Stomach (tissue), 9 donors: ENCODE measurements around the gene CTNNA3. TPM values are rescaled to one million over a fixed set of nuclear protein-coding genes. Genes with fewer than 3 reads are reported as not detected.

Experiments used
- DNase-seq, 2 donors: peaks; one replicate each; pipeline versions ENCODE4 v3.0.0 to v3.0.0-alpha.2; 2013 to 2019
- H3K27ac ChIP-seq, 5 donors: fragments of 200-600 bp in 4 of 5; sonication (generic) in 4 of 5; one replicate each; pipeline ENCODE4 v1.5.1; 2013 to 2019; ENCODE audit warnings: mild to moderate bottlenecking in 1 of 5, moderate library complexity in 1 of 5
- H3K27me3 ChIP-seq, 3 donors: fragments of 200-600 bp; sonication (generic); one replicate each; pipeline ENCODE4 v1.5.1; 2017 to 2019; ENCODE audit warnings: mixed run types in 1 of 3
- H3K36me3 ChIP-seq, 4 donors: fragments of 200-600 bp; sonication (generic); 1 replicate in 3 of 4; 2 replicates in 1 of 4; pipeline ENCODE4 v1.5.1; 2016 to 2019
- H3K4me1 ChIP-seq, 4 donors: fragments of 200-600 bp; sonication (generic); one replicate each; pipeline ENCODE4 v1.5.1; 2016 to 2019
- H3K4me3 ChIP-seq, 4 donors: fragments of 200-600 bp; sonication (generic) in 3 of 4; one replicate each; pipeline ENCODE4 v1.5.1; 2016 to 2019; ENCODE audit warnings: mild to moderate bottlenecking in 1 of 4
- H3K9me3 ChIP-seq, 4 donors: fragments of 200-600 bp; sonication (generic); one replicate each; pipeline ENCODE4 v1.5.1; 2016 to 2019
- EP300 ChIP-seq: sonication (generic); formaldehyde crosslinking; IDR thresholded peaks from one replicate; pipeline ENCODE4 v1.6.1; 2017; ENCODE audit warnings: antibody characterized with exemption
- POLR2A ChIP-seq, 4 donors: fragments of 450-650 bp; IDR thresholded peaks; one replicate each; pipeline ENCODE4 v1.6.1; 2016; ENCODE audit warnings: antibody characterized with exemption in 4 of 4, control low read depth in 2 of 4, mild to moderate bottlenecking in 1 of 4, moderate library complexity in 1 of 4
- POLR2AphosphoS5 ChIP-seq, 3 donors: sonication (generic); formaldehyde crosslinking; IDR thresholded peaks; one replicate each; pipeline ENCODE4 v1.6.1; 2016; ENCODE audit warnings: antibody characterized with exemption in 3 of 3
- WGBS, 5 donors: extraction: QIAGEN DNeasy Blood & Tissue Kit in 3 of 5; methylation state at CpG; one replicate each; pipeline versions ENCODE4 v1.1.5 to v1.1.7; 2013 to 2018; 5-methylcytosine and 5-hydroxymethylcytosine counted together
- intact Hi-C: fragments of 100-400 bp; cut with DNase I; formaldehyde crosslinking; loops from one replicate; pipeline ENCODE4 v1.15.1; 2023; ENCODE audit warnings: low total_unique reads
- polyA plus RNA-seq, 3 donors: library from polyadenylated mRNA; stranded (reverse); fragments of 200-250 nt; gene quantifications; one replicate each; pipeline ENCODE4 v1.2.3, GENCODE V29; 2013
- total RNA-seq, 5 donors: library from RNA; depleted of rRNA; stranded (reverse); fragments of >200 nt; gene quantifications; one replicate each; pipeline versions ENCODE4 v1.1.0 to v1.2.3, GENCODE V29; 2014 to 2016
- TF ChIP-seq, protein P1 (sequence below), 7 experiments: fragments of 450-650 bp in 4 of 7; fragments of 200-600 bp in 3 of 7; sonication (generic) in 3 of 7; IDR thresholded peaks; one replicate each; pipeline ENCODE4 v1.5.1; 2016 to 2019; ENCODE audit warnings: antibody characterized with exemption in 7 of 7, control low read depth in 2 of 7, mild to moderate bottlenecking in 1 of 7
- donor health status: healthy with polysubstance abuse.
- donor health status: Bipolar disorder and iron deficiency.
- donor health status: healthy.

The CTNNA3 gene
- total and polyA plus RNA-seq, 8 donors = 0.14 to 46.1 (median 12.9) TPM; not detected in 2

DNA sequence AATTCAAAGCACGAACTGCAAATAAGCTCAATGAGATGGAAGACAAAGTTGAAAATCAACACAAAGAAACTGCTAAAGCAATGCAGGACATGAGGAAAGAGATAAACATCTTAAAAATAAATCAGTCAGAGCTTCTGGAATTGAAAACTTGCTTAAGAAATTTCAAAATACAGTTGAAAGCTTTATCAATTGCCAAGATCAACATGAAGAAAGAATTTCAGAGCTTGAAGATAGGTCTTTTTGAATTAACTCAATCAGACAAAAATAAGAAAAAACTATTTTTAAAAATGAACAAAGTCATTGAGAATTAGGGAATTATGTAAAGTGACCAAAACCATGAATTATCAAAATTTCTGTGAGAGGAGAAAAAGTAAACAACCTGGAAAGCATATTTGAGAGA is 218.1 kb downstream of the CTNNA3 start:
- H3K36me3 ChIP-seq = no peaks in the 10 kb centered on the region
- DNase-seq = no peak
- no peaks in the 10 kb centered on the region for H3K4me1 ChIP-seq
- H3K27me3 ChIP-seq = no peaks in the 10 kb centered on the region
- 86 to 100% (median 91%) methylated on average over 1 of the region's 1 CpG for WGBS, 5 donors
- H3K9me3 ChIP-seq = peaks cover 0 to 44% (median 23%) of the 10 kb centered on the region in 4 donors
- intact Hi-C loops = no loop called here
- H3K27ac ChIP-seq = no peak overlapping the region
- no peak overlapping the region for H3K4me3 ChIP-seq
- TF ChIP-seq POLR2A (IDR thresholded peaks at IDR 0.05) (no peak), EP300 (no peak), POLR2AphosphoS5 (IDR thresholded peaks at IDR 0.05) (no peak)
- TF ChIP-seq, protein P1, sequence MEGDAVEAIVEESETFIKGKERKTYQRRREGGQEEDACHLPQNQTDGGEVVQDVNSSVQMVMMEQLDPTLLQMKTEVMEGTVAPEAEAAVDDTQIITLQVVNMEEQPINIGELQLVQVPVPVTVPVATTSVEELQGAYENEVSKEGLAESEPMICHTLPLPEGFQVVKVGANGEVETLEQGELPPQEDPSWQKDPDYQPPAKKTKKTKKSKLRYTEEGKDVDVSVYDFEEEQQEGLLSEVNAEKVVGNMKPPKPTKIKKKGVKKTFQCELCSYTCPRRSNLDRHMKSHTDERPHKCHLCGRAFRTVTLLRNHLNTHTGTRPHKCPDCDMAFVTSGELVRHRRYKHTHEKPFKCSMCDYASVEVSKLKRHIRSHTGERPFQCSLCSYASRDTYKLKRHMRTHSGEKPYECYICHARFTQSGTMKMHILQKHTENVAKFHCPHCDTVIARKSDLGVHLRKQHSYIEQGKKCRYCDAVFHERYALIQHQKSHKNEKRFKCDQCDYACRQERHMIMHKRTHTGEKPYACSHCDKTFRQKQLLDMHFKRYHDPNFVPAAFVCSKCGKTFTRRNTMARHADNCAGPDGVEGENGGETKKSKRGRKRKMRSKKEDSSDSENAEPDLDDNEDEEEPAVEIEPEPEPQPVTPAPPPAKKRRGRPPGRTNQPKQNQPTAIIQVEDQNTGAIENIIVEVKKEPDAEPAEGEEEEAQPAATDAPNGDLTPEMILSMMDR (IDR thresholded peaks at IDR 0.05) = no peak

- H3K27ac ChIP-seq = no peak overlapping the region
- 75 to 90% (median 82%) methylated on average over 3 to 4 of the region's 4 CpGs for WGBS, 5 donors
These were observed 219.8 kb downstream of the CTNNA3 start for GRCh38 chr10:67476201-67476600.

DNA sequence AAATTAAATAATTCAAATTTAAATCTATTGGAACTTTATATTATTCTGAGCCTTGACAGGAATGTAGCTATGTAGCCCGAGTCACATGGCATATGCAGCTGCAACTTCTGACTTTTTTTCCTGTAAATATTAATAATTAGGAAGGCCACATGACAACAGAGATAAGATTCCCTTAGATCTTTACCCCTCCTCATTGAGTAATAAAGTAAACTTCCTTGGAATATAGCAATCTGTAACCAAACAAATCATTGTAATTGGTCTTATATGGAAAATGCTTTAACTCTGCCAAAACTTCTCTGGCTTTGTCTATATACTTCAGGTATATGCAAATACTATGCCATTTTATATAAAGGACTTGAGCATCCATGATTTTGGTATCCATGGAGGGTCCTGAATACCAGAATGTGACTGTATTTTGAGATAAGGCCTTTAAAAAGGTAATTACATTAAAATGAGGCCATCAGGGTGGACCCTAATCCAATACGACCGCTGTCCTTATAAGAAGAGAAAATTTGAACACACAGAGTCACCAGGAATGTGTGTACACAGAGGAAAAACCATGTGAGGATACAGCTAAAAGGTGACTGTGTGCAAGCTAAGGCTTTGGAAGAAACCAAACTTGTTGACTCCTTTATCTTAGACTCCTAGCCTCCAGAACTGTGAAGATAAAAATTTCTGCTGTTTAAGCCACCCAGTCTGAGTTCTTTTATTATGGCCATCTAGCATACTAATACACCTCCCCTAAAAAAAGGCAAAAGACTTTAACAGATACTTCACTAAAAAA is 222.0 kb downstream of the CTNNA3 start:
- Histone ChIP-seq H3K27ac (no peak overlapping the region), H3K4me1 (no peaks in the 10 kb centered on the region), H3K4me3 (no peak overlapping the region), H3K36me3 (no peaks in the 10 kb centered on the region), H3K9me3 (peaks cover 0 to 26% (median 20%) of the 10 kb centered on the region in 4 donors), H3K27me3 (no peaks in the 10 kb centered on the region)
- intact Hi-C loops = no loop called here
- no peak for TF ChIP-seq POLR2AphosphoS5 (IDR thresholded peaks at IDR 0.05)
- TF ChIP-seq, protein P1 (IDR thresholded peaks at IDR 0.05) = no peak
- TF ChIP-seq POLR2A (IDR thresholded peaks at IDR 0.05) = no peak
- TF ChIP-seq EP300 = no peak
- no peak for DNase-seq
- 35 to 55% (median 39%) methylated on average over 3 of the region's 3 CpGs for WGBS, 5 donors

More at GRCh38 chr10:67476201-67476600, 219.8 kb downstream of the CTNNA3 start:
- H3K4me3 ChIP-seq = no peak overlapping the region
- no peaks in the 10 kb centered on the region for H3K4me1 ChIP-seq
- TF ChIP-seq POLR2AphosphoS5 (IDR thresholded peaks at IDR 0.05) (no peak), EP300 (no peak), POLR2A (IDR thresholded peaks at IDR 0.05) (no peak)
- TF ChIP-seq, protein P1 (IDR thresholded peaks at IDR 0.05) = no peak
- no peak for DNase-seq
- no peaks in the 10 kb centered on the region for H3K36me3 ChIP-seq
- intact Hi-C loops = no loop called here
- H3K9me3 ChIP-seq = peaks cover 0 to 40% (median 23%) of the 10 kb centered on the region in 4 donors
- H3K27me3 ChIP-seq = no peaks in the 10 kb centered on the region

- Histone ChIP-seq H3K9me3 (no peaks in the 10 kb centered on the region), H3K27ac (no peak overlapping the region), H3K27me3 (no peaks in the 10 kb centered on the region), H3K4me3 (no peak overlapping the region), H3K4me1 (no peaks in the 10 kb centered on the region), H3K36me3 (no peaks in the 10 kb centered on the region)
- 67 to 89% (median 83%) methylated on average over 3 of the region's 3 CpGs for WGBS, 5 donors
- TF ChIP-seq, protein P1 (IDR thresholded peaks at IDR 0.05) = no peak
- TF ChIP-seq POLR2A (IDR thresholded peaks at IDR 0.05) (no peak), POLR2AphosphoS5 (IDR thresholded peaks at IDR 0.05) (no peak), EP300 (no peak)
- intact Hi-C loops = no loop called here
- DNase-seq = no peak
These were observed 225.0 kb downstream of the CTNNA3 start for GRCh38 chr10:67471022-67471421.
